CD4-positive, alpha-beta T cell treated with Interleukin-17A for 4 hours (primary cell): Measurements from ENCODE around the gene DENND4B.

Source experiments
- DNase-seq: peaks from one replicate; pipeline ENCODE4 v3.0.0-alpha.2; 2020; ENCODE audit warnings: mixed read lengths

DENND4B gene

GRCh38 chr1:153944005-153944826, 2.3 kb downstream of the DENND4B start:
- no peak for DNase-seq

DNA sequence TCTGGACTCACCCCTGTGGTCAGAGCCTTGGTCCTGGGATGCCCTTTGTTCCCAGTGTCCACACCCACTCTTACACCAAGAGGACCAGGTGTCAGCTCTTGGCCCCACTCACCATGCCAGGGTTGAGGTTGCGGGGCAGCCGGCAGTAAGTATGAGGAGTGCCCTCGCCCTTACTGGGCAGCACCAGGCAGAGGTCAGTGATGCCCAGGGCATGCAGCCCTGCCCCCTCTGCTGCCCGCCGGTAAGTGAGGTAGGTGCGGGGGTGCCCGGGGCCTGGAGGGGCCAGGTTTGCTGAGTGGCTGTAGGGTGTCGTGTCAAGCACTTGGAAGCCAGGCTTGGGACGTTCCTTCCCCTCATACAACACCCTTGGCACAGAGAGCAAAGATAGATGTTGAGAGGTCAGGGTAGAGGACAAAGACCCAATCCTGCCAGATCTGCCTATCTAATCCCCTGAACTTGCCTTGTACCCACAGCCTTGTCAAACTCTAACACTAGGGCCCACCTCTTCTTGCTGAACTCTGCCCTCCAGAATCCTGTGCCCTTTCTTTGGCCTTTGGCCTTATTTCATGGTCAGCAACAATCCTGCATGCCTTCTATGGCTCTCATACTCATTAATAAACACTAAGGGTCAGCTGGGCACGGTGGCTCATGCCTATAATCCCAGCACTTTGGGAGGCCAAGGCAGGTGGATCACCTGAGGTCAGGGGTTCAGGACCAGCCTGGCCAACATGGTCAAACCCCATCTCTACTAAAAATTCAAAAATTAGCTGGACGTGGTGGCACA, 3.6 kb downstream of the DENND4B start:
- no peak for DNase-seq

- DNase-seq, result no peak
These were observed 4.4 kb downstream of the DENND4B start for GRCh38 chr1:153941826-153942725.

DNA sequence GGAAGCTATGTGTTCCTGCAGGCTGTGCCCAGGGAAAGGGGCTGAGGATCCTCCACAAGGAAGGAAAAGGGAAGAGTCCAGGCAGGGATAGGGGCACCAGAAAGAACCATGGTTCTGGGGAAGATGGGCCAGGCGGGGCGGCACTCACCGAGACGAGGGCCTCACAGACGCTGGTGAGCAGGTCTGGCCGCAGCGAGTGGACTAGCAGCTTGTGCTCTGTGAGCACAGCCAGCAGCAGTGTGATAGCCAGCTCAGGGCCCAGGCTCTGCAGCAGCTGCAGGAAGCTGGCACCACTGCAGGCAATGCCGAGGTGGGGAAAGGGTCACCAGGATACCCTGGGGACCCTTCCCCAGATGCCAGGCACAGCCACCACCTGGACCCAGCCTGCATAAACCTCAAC, 5.8 kb downstream of the DENND4B start:
- no peak for DNase-seq

DNA sequence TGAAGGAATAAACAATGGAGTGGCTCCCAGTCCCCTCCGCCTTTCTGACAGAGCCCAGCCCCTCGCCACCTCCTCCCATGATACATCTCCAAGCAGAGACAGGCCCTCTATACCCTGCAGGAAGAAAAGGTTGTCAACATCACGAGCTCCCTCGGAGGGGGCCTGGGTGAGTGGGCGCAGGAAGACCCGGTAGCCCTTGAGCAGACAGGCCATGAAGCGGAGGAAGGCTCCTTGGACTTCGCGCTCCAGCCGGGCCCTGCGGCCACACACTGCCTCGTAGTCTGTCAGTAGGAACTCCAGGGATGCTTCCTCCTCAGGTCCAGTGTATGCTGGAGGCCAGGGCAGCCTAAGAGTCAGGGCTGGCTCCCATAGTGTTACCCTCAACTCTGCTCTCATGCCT, 7.0 kb downstream of the DENND4B start:
- no peak for DNase-seq

DNA sequence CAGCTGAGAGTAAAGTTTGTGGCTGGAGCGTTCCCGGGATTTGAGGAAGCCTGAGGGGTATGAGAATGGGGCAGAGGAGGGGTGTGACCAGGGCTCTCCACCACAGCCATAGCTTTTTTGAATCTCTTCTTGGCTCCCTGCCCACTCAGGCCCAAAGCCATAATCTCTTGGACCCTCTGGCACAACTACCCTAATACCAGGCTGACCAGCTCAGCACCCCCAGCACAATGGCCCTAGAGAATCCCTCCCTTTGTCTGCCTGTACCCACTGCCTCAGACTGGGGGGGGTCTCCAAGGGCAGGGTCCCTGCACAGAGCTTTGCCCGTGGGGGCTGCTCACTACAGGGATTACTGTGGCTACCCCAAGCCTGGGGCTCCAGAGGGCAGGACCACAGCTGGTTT, 7.5 kb downstream of the DENND4B start:
- DNase-seq, result no peak

DNA sequence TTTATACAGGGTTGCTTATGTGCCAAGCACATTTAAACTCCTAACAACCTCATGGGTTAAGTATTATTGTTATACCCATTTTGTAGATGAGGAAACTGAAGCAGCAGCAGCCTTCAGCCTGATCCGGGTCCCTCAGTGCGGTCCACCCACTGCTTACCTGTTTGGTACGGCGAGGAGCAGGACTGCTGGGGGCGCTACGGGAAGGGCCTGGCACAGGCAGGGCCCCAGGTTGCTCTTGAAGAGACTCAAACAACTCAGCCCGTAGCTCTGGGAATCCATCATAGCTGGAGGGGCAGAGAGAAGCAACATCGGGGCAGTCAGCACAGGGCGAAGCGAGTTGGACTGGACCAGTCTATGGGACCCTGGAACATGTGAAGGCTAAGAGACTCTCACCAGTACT, 9.2 kb downstream of the DENND4B start:
- no peak for DNase-seq

DNA sequence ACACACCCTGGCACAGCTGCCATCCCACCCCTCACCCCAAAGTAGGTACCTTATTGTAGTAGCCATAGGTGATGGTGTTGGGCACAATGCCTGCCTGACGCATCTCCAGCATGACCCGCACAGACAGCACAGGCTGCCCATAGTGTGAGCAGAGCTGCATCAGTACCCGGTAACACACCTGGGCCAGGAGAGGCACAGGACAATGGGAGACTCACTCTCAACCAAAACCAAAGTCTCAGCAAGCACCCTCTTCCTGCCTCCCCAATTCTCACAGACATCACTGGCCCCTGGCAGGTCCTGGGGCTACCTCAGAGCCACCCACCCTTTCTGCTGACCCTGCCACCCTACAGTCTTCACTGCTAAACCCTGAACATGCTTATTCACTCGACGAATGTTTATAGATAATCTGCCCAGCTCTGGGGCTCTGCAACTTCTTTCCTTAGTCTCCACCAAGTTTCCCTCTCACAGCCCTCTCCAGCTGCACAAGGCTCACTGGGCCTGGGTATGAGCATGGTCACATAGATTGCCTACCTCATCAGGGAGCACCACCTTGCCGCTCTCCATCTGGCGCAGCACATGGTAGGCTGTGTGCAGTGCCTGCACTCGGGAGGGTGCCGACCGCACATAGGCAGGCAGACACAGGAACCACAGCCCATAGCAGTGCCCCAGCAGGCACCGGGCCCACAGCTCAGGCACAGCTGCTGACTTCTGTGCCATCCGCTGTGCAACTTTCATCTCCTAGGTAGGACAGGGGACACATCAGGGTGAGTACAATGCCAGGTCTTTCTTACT, 10.3 kb downstream of the DENND4B start:
- no peak for DNase-seq

- DNase-seq, result no peak
These were observed 11.8 kb downstream of the DENND4B start for GRCh38 chr1:153934746-153935145.

- no peak for DNase-seq
These were observed 12.6 kb downstream of the DENND4B start for GRCh38 chr1:153933955-153934354.

DNA sequence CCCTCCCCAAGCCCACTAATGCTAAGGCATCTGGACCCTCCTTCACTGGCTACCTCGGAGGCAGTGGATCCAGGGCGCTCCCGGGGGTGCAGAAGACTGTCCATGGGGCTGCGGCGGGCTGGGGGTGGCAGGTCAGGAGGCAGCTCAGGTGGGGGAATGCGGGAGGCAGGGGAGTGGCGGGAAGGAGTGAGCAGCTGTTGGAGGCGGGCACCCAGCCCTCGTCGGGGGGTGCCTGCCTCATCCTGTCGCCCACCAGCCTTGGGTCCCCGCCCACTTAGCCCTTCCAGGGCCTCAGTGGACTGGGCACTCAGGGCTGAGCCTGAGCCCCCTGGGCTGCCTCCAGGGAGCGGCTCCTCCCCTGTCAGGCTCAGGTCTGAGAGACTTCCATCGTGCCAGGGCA, 13.1 kb downstream of the DENND4B start:
- DNase-seq, result no peak

DNA sequence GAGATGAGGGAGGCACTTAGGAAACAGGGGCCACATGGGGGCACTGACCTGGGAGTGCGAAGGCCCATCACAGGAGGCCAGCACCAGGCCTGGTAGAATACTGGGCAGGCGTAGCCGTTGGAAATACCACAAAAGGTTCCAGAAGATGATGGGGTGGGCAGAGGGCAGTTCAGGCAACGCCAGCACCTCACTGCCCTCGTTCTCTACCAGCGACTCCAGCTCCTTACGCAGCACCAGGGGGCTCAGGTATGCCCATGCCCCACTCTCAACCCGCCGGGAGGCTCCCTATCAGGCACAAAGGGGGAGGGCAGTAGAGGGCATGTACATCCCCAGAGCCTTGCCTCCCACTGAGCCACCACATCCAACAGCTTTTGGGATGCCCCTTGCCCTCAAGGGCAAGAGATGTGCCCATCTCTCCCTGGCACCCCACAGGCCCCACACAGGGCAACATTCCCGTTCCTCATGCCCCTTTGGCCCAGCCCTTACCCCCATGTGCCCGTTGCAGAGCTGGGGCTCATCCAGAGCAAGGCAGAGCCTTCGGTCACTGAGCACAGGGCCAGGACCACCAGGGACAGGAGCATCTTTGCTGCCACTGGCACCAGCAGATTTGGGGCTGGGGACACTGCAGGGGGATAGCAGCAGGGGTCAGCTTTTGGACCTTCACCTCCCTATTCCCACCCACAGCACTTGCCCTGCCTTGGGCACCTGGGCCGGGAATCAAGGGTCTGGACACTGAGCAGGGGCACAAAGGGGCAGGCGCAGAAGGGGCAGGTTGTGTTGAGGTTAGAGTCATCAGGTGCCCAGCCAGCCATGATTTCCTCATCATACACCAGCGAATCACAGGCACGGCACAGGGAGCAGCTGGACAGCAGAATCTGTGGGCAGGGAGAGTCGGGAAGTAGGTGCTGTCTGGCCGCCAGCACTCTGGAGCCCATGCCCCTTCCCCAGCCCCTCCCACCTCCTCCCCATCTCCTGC, 14.1 kb downstream of the DENND4B start:
- no peak for DNase-seq

GRCh38 chr1:153929981-153930948, 16.3 kb downstream of the DENND4B start:
- DNase-seq, result no peak

DNA sequence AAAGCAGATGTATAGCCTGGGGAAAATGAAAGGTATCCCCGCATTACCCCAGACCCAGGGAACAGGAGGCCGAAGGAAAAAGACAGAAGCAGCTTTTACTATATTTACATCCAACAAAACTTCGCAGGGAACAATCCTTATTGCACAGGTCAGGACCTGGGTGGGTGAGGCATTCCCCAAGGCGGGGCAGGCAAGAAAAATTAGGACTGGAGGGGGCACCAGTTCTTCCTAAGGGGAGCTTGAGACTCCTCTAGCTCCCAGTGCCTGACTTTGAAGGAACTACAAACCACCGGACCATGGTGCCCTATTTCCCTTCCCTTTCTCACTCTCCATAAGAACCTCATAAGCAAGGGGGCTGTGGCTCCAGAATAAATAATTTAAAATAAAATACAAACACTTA, 17.1 kb downstream of the DENND4B start:
- DNase-seq, result no peak

DNA sequence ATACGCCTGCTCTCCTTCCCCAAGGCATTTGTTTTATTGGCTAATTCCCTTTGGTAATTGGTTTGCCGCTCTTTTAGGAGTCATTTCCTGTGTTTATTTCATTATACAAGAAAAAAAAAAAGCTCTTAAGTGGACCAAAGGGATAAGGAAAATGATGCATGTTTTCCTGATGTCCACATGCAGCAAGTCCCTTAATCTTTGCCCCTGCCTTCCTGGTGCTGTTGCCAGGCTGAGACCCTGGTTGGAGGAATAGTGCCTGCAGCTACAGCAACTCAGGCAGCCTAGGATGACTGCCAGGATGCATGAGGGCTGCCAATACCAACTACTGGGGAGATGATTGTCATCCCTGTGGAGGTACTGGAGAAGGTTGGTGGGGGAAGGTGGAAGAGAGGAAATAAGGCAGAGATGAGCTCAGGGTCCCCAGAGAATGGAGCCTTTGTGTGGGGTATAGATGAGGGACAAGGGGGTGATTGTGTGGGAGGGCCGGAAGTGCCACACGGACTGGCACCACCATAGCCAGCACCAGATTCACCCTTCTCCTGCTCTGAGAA, 17.7 kb downstream of the DENND4B start:
- no peak for DNase-seq

DNA sequence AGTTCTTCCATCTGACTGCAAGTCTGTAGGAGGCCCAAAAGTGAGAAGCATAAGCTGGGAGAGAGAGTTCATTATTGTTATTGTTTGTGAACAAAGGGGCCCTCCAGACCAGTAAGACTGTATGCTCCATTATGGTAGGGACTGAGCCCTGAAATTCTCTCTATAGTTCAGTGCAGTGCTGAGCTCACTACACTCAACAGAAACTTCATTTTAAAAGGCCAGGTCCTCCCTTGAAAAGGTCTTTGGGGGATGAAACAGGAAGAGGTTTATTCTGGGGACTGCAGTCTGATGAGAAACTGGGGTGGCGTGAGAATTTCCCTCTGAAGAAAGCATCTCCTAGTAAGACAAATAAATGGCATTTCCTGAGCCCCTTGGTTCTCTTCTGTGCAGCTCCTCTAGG, 18.3 kb downstream of the DENND4B start:
- DNase-seq, result no peak

- DNase-seq, result no peak
These were observed 20.1 kb downstream of the DENND4B start for GRCh38 chr1:153926405-153926804.

DNA sequence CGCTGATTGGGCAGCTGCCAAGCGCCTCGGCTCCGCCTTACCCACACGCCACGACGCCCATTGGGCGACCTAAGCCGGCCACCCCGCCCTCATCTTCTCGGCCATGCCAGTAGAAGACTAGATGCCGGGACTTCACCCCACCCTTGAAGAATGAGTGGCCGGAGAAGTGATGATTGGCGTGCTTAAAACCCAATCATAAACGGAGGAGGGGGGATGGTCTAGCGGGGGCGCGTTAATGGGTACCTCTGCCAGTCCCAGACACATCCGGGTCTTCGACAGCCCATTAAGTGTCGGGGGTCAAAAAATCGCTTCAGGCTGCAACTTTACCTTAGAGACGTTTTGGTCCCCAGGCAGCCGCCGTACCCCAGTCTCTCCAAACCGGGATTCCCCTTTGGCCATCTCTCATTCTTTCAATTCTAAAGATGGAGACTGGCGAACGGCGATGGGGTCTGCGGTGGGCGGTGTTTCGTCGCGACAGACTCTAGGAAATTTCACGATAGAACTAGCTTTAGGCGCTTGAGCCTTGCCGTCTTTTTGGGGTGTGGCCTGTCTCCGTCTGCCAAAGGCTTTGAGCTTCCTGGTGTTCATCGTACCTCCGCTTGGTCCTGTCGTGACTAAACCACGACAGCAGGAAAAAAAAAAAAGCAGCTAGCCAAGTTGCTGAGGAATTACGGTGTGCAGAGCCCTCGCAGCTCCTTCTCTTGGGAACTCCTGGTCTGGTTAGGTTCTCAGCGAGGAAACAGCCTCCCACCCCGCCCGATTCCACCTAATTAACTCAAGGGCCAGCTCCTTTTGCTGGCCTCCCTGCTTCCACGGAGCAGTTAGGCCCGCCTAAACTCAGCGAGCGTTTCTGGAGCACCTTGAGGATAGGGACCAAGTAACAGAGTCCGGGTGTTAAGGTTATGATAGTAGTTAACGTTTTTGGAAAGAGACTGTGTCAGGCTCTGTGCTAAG, 23.3 kb downstream of the DENND4B start, which contains the start of gene GATAD2B:
GATAD2B (minus strand) TSS at position 1 of the 954 bp plus-strand sequence. CDS start 94,625 bp downstream, outside the sequence.
- DNase-seq, result peak; percentile 99
